HG03095 (cell line): ENCODE measurements around the gene PDE8B.
"Not testable (repeated sequence)": the region's sequence is repeated elsewhere in the genome, so short reads cannot be mapped to it uniquely, and the experiment has no call there.

Experiments
- ATAC-seq: cut with Tn5 transposase; IDR thresholded peaks from one replicate; pipeline ENCODE4 v1.9.1; 2021; ENCODE audit warnings: moderate library complexity; ENCODE audit not compliant: unreplicated experiment

PDE8B gene

DNA sequence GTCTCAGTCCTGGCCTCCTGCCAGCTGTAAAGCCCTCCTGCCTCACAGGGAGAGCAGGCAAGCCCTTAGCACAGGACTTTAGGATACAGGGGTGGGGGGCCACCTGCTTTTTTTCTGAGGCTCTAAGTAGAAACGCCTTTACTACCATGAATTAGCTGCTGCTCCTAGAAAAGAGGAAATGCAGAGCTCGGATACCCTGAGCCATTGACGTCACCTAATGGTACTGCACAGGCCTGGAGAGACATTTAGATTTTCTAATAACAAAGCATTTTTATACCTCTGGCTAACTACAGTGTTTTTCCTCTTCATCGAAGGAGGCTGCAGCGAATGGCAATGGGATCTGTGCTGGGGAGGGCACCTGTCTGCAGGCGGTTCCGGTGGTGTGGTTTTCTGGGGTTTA lies 144.6 kb downstream of the PDE8B start:
- ATAC-seq, result no peak

GRCh38 chr5:77355751-77356150 lies 145.3 kb downstream of the PDE8B start:
- no peak for ATAC-seq

- ATAC-seq, result peak; percentile 94
Measured at GRCh38 chr5:77356740-77357139, 146.3 kb downstream of the PDE8B start.

DNA sequence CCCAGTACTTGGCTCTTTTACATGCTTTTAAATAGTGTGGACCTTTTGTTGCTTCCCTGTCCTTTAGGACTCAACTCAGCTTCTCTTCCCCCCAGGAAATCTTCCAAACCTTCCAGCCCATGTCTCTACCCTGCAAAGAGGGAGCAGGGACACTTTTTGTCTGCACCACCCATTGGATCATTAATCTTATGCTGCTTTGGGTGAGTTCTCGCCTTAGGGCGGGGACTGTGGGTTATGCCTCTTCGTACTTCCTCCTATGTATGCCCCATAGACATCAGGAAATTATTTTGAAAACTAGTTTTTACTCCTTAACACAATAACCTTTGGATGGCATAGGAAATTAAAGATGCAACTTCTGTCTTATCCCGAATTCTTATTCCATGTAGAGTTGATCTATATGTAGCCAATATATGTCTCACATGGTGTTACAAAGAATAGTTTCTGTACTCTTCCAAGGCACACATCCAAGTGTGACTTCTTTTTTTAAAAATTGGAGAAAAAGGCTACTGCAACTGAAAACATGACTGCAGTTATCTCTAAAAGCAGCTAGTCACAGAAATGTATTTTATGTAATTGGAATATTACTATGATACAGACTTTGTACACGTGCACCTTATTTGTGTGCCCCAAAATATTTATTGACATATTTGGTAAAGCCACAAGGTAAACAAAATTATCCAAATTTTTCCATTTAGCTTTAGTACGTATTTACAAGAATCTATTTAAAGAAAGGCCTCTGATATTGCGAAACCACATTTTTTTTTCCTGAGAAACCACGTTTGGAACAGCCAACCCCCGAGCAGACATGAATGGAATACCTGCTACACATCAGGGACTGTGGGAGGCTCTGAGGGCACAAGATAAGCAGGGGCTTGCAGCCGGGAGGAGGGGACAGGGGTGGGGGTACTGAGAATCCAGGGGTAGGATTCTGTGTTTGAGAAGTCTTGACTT lies 148.1 kb downstream of the PDE8B start:
- ATAC-seq, result no peak

- no peak for ATAC-seq
Measured at GRCh38 chr5:77359231-77359630, 148.8 kb downstream of the PDE8B start.

GRCh38 chr5:77360381-77360780 lies 149.9 kb downstream of the PDE8B start:
- no peak for ATAC-seq

DNA sequence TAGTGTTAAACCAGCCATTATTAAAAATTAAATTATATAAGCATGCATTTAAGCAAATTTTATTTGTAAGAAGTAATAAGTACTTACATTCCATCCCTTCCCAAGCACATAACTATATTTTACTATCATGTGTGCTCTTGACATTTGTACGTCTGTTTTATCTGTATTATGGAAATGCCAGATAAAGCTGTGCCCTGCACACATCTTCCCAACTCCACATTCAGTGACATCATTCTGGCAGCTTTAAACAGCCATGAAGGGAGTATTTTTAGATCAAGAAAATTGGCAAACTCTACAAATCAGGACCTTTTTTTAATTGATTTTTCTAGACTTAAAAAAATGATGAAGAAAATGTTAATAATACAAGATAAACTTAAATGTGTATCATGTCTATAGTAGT lies 150.5 kb downstream of the PDE8B start:
- no peak for ATAC-seq

DNA sequence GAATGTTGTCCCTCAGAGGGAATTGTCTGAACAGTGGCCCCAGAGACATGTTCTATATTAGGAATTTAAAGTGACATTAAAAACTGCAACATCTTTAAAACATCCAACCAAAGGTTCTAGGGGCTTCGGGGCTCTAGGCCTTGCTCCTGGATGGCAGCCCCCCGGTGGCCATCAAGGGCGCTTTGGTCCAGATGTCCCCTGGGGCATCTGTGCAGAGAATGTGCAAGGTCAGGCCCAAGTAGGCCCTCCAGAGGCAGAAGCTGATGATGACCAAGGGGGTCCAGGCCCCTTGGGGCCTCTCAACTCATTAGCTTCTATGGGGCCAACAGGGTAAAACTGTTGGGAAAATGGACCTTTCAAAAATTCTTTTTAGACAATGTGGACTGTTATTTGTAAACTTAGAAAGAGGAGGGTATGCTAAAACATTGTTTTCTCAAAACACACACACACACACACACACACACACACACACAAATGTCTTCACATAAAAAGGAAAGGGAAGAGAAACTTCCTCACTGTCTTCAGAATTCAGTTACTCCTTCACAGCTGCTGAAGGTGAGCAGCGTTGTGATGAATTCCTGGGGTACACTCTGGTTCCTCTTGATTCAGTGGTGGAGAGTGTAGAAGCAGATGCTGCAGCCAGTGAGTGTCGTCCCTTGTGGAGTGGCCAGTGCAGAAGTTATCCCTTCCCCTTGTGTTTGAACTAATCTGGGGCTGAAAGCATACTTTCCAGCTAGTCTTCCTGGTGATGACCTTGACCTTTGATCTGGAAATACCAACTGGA lies 156.4 kb downstream of the PDE8B start:
- ATAC-seq, result no peak

DNA sequence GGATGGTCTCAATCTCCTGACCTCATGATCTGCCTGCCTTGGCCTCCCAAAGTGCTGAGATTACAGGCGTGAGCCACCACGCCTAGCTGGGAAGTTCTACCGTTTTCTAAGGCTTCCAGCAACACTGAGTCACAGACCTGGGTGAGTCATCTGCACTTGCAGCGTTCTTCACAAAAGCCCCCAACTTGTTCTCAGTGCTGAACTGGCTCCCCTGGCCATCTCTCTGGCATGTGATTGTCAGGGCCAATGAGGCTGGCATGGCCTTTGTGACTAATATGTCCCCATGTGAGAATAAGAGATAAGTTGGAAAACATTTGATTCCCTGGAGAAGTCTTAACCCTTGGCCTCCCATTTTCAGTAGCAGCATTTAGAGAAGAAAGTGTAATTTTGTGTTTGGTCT lies 157.3 kb downstream of the PDE8B start:
- ATAC-seq, result no peak

- ATAC-seq, result no peak
Measured at GRCh38 chr5:77368367-77368766, 157.9 kb downstream of the PDE8B start.

- ATAC-seq, result no peak
Measured at GRCh38 chr5:77369566-77369965, 159.1 kb downstream of the PDE8B start.

GRCh38 chr5:77374686-77375085 lies 164.2 kb downstream of the PDE8B start:
- no peak for ATAC-seq

DNA sequence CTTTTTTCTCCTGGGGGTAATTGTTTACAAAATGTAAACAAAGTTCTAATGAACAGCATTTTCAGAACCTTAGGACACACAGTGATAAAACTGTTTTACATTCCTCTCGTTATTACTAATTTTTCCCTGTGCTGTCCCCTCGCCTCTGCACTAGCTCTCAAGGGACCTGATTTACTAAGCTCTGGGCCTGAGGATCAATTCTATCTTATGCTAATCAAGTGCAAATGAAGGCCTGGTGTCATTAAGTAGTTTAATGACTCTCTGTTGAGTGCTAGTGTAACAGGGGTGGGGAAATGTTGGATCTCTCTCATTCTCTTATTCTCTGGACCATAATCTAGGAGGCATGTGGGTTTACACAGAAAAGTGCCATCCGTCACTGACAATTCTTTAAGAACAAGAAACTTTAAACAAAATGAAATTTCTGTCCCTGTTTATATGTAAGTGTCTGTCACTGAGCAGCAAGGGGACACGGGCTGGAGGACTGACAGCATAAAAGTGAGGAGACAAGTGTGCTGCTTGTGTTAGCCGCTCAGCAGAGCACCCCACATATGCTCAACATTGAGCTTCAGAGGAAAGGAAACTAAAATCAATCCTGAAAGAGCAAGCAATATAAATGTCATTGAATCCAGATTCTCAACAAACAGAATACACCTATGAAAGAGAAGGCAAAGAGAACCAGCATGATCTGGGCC lies 166.3 kb downstream of the PDE8B start:
- no peak for ATAC-seq

GRCh38 chr5:77379558-77380061 lies 169.1 kb downstream of the PDE8B start:
- peak; percentile 75 for ATAC-seq

- ATAC-seq, result no peak
Measured at GRCh38 chr5:77380636-77381035, 170.2 kb downstream of the PDE8B start.

DNA sequence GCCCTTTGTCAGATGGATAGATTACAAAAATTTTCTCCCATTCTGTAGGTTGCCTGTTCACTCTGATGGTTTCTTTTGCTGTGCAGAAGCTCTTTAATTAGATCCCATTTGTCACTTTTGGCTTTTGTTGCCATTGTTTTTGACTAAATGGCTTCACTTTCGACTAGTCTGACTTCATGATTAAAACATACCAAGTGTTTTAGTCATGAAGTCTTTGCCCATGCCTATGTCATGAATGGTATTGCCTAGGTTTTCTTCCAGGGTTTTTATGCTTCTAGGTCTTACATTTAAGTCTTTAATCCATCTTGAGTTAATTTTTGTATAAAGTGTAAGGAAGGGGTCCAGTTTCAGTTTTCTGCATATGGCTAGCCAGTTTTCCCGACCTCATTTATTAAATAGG lies 172.9 kb downstream of the PDE8B start:
- not testable (repeated sequence) for ATAC-seq

DNA sequence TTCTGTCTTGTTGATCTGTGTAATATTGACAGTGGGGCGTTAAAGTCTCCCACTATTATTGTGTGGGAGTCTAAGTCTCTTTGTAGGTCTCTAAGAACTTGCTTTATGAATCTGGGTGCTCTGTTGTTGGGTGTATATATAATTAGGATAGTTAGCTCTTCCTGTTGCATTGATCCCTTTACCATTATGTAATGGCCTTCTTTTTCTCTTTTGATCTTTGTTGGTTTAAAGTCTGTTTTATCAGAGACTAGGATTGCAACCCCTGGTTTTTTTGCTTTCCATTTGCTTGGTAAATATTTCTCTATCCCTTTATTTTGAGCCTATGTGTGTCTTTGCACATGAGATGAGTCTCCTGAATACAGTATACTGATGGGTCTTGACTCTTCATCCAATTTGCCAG lies 175.9 kb downstream of the PDE8B start:
- ATAC-seq, result not testable (repeated sequence)

DNA sequence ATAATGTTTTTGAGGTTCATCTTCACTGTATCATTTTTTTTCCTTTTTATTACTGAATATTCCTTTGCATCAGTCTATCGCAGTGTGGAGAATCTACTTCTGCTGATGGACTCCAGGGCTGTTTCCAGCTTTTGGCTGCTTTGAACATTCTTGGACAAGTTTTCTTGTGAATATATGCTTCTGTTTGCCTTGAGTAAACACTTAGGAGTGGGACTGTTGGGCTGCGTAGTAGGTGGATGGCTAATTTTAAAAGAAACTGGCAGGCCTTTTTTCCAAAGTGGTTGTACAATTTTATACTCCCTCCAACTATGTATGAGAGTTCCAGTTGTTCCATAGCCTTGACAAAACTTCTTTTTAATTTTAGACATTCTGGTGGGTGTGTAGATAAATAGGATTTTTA lies 179.3 kb downstream of the PDE8B start:
- no peak for ATAC-seq

GRCh38 chr5:77390221-77390620 lies 179.7 kb downstream of the PDE8B start:
- no peak for ATAC-seq

- no peak for ATAC-seq
Measured at GRCh38 chr5:77390795-77391194, 180.3 kb downstream of the PDE8B start.

- ATAC-seq, result no peak
Measured at GRCh38 chr5:77391240-77391765, 180.8 kb downstream of the PDE8B start.
